Breast epithelium (tissue), 3 donors: Measurements from ENCODE around the gene SMIM15.

Source experiments
- CTCF ChIP-seq, 3 donors: fragments of 450-650 bp; IDR thresholded peaks; one replicate each; pipeline ENCODE4 v1.5.1; 2016 to 2017; ENCODE audit warnings: antibody characterized with exemption in 3 of 3, mild to moderate bottlenecking in 3 of 3, moderate library complexity in 3 of 3
- POLR2A ChIP-seq: fragments of 450-650 bp; IDR thresholded peaks from one replicate; pipeline ENCODE4 v1.6.1; 2016; ENCODE audit warnings: antibody characterized with exemption, mild to moderate bottlenecking, moderate library complexity
- POLR2AphosphoS5 ChIP-seq, 3 donors: sonication (generic); formaldehyde crosslinking; IDR thresholded peaks; one replicate each; pipeline ENCODE4 v1.6.1; 2017; ENCODE audit warnings: antibody characterized with exemption in 3 of 3

GRCh38 chr5:61119066-61119465, 43.2 kb downstream of the SMIM15 start:
- TF ChIP-seq CTCF (IDR thresholded peaks at IDR 0.05) (no peak), POLR2AphosphoS5 (IDR thresholded peaks at IDR 0.05) (no peak), POLR2A (no peak)
